Stomach smooth muscle (tissue), 2 donors: ENCODE data around the gene MPPED1.

ENCODE experiments used
- H3K27ac ChIP-seq: one replicate; pipeline ENCODE4 v1.7.0; 2013; ENCODE audit warnings: mild to moderate bottlenecking, low read length, inconsistent platforms
- H3K27me3 ChIP-seq, 2 donors: one replicate each; pipeline ENCODE4 v1.7.0; 2013; ENCODE audit warnings: low read length in 2 of 2; ENCODE audit not compliant: insufficient read depth in 2 of 2, control insufficient read depth in 1 of 2
- H3K36me3 ChIP-seq, 2 donors: one replicate each; pipeline ENCODE4 v1.7.0; 2013; ENCODE audit warnings: low read length in 2 of 2; ENCODE audit not compliant: control insufficient read depth in 2 of 2, insufficient read depth in 2 of 2
- H3K4me1 ChIP-seq: one replicate; pipeline ENCODE4 v1.7.0; 2013; ENCODE audit warnings: low read length; ENCODE audit not compliant: control insufficient read depth, insufficient read depth
- H3K4me3 ChIP-seq, 2 donors: one replicate each; pipeline ENCODE4 v1.7.0; 2013; ENCODE audit warnings: low read length in 2 of 2
- H3K9ac ChIP-seq, 2 donors: one replicate each; pipeline ENCODE4 v1.7.0; 2013; ENCODE audit warnings: low read length in 2 of 2, mild to moderate bottlenecking in 1 of 2
- H3K9me3 ChIP-seq, 2 donors: one replicate each; pipeline ENCODE4 v1.7.0; 2013; ENCODE audit warnings: low read length in 2 of 2; ENCODE audit not compliant: control insufficient read depth in 2 of 2
- donor health status: healthy.
- donor health status: Pancreatic carcinoma.

Gene MPPED1

DNA sequence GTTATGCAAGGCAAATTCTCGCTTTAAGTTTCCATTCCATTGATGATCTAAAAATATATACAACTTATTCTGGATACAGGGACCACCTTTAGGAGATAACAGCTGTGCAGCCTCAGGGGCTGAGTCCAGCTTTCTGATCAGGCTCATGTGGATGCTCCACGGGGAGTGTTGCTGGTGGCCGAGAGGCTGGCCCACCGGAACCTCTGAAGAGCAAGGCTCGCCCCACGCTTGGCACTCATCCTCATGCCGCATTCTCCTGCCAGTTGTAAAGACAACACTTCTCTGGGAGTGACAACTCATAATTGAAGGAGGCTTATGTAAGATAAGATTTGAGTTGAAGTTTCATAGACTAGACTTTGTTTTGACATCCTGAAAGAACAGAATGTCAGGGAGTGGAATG is 123.5 kb downstream of the MPPED1 start:
- Histone ChIP-seq H3K36me3 (no peaks in the 10 kb centered on the region), H3K9ac (no peak overlapping the region), H3K4me3 (no peak overlapping the region), H3K9me3 (peaks cover 0 to 6% of the 10 kb centered on the region in 2 donors), H3K27me3 (no peaks in the 10 kb centered on the region), H3K4me1 (no peaks in the 10 kb centered on the region), H3K27ac (no peak overlapping the region)

DNA sequence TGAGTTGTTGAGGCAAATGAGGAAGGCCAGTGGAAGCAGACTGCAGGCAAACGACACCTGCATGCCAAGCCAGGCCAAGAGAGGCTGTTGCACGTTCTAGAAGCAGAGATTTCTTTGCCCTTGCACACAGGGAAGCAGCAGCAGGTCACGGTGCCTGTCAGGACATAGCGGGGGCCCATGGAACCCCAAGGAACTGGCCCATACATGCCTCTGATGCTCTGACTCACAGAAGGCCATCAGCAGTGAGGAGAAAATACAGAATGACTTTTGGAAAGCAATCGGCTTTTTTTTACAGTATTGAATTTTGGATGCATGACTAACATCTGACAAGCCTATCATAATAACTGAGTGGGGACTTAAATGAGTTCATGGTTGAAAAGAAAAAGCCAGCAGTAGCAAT is 123.9 kb downstream of the MPPED1 start:
- Histone ChIP-seq H3K4me1 (no peaks in the 10 kb centered on the region), H3K9ac (no peak overlapping the region), H3K36me3 (no peaks in the 10 kb centered on the region), H3K27me3 (no peaks in the 10 kb centered on the region), H3K4me3 (no peak overlapping the region), H3K9me3 (peaks cover 0 to 6% of the 10 kb centered on the region in 2 donors), H3K27ac (no peak overlapping the region)

GRCh38 chr22:43537019-43537585 is 125.3 kb downstream of the MPPED1 start:
- H3K9me3 ChIP-seq = peaks cover 0 to 6% of the 10 kb centered on the region in 2 donors
- no peak overlapping the region for H3K27ac ChIP-seq
- H3K9ac ChIP-seq = no peak overlapping the region
- H3K27me3 ChIP-seq = no peaks in the 10 kb centered on the region
- no peak overlapping the region for H3K4me3 ChIP-seq
- H3K4me1 ChIP-seq = no peaks in the 10 kb centered on the region
- H3K36me3 ChIP-seq = no peaks in the 10 kb centered on the region

GRCh38 chr22:43539572-43540528 is 128.0 kb downstream of the MPPED1 start:
- no peaks in the 10 kb centered on the region for H3K36me3 ChIP-seq
- no peak overlapping the region for H3K9ac ChIP-seq
- H3K27ac ChIP-seq = no peak overlapping the region
- no peaks in the 10 kb centered on the region for H3K27me3 ChIP-seq
- H3K9me3 ChIP-seq = peaks cover 0 to 6% of the 10 kb centered on the region in 2 donors
- no peaks in the 10 kb centered on the region for H3K4me1 ChIP-seq
- H3K4me3 ChIP-seq = no peak overlapping the region

GRCh38 chr22:43540529-43540923 is 128.7 kb downstream of the MPPED1 start:
- Histone ChIP-seq H3K27ac (no peak overlapping the region), H3K4me1 (no peaks in the 10 kb centered on the region), H3K36me3 (no peaks in the 10 kb centered on the region), H3K9me3 (peaks cover 0 to 6% of the 10 kb centered on the region in 2 donors), H3K4me3 (no peak overlapping the region), H3K9ac (no peak overlapping the region), H3K27me3 (no peaks in the 10 kb centered on the region)

DNA sequence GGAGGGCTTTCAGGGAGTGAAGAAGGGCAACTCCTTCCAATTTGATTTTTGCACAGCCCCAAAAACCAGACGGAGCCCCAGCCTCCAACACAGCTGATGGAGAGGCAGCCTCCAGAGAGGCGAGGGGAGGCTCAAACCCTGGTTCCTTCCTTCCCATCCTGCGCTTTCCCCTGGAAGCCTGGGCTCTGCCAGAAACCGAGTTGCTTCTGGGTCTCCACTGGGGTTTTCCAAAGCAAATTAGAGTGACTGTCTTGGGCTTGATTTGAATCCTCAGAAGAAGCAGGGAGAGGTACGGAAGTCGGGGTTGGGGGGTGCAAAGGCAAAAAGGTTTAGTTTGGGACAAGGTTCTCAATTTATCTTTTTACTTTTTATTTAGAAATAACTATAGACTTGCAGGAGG is 129.2 kb downstream of the MPPED1 start:
- Histone ChIP-seq H3K27me3 (no peaks in the 10 kb centered on the region), H3K4me1 (no peaks in the 10 kb centered on the region), H3K9ac (no peak overlapping the region), H3K4me3 (no peak overlapping the region), H3K36me3 (no peaks in the 10 kb centered on the region), H3K27ac (no peak overlapping the region), H3K9me3 (peaks cover 0 to 6% of the 10 kb centered on the region in 2 donors)

- Histone ChIP-seq H3K9me3 (peaks cover 0 to 6% of the 10 kb centered on the region in 2 donors), H3K4me3 (no peak overlapping the region), H3K27me3 (no peaks in the 10 kb centered on the region), H3K4me1 (no peaks in the 10 kb centered on the region), H3K36me3 (no peaks in the 10 kb centered on the region), H3K27ac (no peak overlapping the region), H3K9ac (no peak overlapping the region)
These were observed 129.9 kb downstream of the MPPED1 start for GRCh38 chr22:43541462-43542407.

GRCh38 chr22:43542681-43543521 is 131.1 kb downstream of the MPPED1 start:
- H3K36me3 ChIP-seq = no peaks in the 10 kb centered on the region
- no peaks in the 10 kb centered on the region for H3K27me3 ChIP-seq
- H3K4me1 ChIP-seq = no peaks in the 10 kb centered on the region
- no peaks in the 10 kb centered on the region for H3K9me3 ChIP-seq
- H3K9ac ChIP-seq = no peak overlapping the region
- no peak overlapping the region for H3K4me3 ChIP-seq
- no peak overlapping the region for H3K27ac ChIP-seq

DNA sequence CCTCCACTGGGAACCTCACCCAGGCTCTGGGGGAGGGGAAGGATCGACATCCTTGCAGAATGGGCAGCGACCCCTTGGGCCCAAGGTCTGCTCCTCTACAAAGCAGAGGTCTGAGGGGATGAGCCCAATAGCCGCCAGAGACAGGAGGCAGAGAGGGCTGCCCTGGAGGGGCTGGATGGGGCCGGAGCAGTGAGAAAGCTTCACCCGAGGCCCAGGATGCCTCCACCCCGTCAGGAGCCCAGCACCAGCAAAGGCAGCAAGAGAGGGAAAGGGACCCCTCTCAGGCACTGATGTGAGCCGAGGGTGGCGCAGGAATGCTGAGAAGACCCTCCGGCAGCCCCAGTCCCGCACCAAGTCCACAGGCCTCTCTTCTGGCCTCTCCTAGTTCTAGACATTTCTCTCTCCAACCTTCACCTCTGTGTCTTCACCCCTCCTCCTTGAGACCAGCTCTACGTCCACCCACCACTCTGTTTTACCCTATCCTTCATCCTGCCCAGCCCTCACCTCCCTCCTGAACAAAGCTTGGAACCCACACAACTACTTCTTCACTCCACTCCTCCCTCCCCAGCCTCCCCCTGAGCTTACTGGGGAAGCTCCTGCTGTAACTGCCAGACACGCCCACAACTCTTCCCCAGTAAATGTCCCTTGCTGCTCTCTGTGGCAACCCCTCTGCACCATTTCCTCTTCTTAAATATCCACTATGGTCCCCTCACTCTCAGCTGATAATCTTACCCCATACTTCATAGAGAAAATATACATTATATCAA is 131.9 kb downstream of the MPPED1 start:
- H3K36me3 ChIP-seq = no peaks in the 10 kb centered on the region
- H3K9ac ChIP-seq = no peak overlapping the region
- no peaks in the 10 kb centered on the region for H3K27me3 ChIP-seq
- H3K4me1 ChIP-seq = no peaks in the 10 kb centered on the region
- no peaks in the 10 kb centered on the region for H3K9me3 ChIP-seq
- H3K27ac ChIP-seq = no peak overlapping the region
- H3K4me3 ChIP-seq = no peak overlapping the region
